8988T (cell line): ENCODE data around the gene GALNT7.

ENCODE experiments used
- DNase-seq: peaks from one replicate; pipeline ENCODE4 v3.0.0; 2011

Gene GALNT7

DNA sequence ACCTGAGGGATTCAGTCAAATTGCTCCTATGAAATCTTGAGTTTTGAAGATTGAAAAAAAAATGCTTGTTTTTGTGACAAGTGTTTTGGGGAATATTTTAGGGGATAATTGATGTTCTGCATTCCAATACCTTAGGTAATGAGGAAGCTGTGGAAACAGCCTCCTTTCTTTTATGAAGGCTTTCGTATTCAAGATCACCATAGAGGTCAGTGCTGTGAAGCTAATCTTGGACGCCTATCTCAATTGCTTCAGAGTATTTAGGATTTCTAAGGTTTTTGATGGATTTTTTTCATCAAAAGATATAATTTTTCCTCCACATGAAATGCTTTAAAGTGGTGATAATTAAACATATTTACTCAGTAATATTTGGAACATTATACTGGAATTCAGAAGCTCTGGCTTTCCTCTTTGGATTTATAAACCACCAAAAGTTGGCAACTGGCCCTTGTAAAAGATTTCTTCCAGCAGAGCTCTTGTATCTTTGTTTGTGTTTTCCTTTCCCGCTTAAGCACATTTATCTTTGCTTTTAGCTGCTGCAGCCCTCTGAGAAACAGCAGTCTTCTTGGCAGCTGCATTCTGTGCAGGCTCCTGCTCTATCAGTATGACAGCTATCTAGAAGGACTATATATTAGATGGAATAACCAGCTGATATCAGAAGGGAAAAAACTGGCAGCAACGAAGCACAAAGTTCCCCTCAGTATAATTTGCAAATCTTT, 101.9 kb downstream of the GALNT7 start:
- no peak for DNase-seq

DNA sequence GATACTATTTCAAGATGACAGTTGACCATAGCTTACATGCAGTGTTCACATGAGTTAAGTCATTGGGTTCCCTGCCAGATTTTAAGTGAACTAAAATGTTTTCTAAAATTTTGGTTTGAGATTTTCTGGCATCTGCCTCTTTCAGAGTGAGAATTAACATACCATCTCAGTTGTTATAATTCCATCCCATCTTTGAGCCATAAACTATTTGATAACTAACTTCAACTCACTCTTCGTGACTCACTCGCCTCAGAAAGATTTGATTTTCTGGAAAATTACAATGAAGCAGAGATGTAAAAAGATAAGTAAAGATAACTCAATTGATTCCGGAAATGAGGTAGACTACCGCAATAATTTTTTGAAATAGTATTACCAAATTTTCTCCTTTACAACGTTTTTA, 103.7 kb downstream of the GALNT7 start:
- DNase-seq: no peak

DNA sequence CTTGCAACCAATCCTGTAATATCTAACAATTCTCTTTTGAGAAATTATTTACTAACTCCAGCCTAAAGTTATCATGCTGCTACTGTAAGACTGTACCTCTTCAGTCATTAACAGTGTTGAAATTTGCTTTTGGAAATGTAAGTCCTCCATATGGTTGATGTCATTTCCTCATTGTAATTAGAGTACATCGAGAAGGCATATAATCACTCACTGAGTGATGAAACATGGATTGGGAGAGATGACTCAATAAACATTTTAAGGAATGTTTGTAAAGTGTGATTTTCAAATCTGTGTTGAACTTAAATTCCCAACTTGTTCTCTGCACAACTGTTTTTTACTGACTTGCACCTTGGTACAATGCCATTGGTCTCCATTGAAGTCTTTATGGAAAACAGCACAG, 104.4 kb downstream of the GALNT7 start:
- DNase-seq: no peak

GRCh38 chr4:173273941-173274340, 105.3 kb downstream of the GALNT7 start:
- no peak for DNase-seq

- no peak for DNase-seq
These were observed 106.1 kb downstream of the GALNT7 start for GRCh38 chr4:173274744-173275143.

DNA sequence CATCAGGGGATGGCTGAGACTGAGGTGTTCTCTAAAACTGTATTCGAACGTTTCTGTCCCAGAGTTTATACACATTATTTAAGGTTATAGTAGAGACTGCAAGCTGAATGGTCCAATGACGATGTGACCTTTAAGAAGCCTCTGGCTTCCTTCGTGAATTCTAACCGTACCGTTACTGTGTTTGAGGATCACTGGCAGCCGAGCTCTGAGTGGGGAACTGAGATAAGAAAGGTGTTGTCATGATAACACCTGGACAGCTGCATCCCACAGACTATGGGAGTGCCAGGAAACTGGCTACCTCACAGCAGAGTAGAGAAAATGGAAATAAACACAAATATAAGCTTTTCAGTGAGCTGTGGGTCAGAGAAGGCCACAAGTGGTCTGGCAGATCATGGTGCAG, 106.5 kb downstream of the GALNT7 start:
- no peak for DNase-seq

DNA sequence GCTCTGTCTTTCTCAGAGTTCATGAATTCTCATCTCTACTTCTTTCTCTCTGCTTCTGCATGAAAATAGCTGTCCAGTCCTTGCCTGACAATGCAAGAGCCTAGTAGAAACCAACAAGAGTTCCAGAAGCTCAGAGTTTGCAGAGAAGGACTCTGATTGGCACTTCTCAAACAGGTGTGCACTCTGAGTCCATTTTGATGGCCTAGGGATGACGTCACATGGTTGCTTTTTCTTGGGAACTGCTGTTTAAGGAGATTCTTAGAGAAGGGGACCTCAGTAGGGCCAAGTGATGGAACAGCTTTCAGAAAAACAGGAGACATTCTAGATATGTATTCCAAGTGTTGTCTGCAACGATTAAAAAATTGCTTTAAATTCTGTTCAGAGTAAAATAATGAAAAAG, 108.7 kb downstream of the GALNT7 start:
- DNase-seq: no peak

- no peak for DNase-seq
These were observed 112.4 kb downstream of the GALNT7 start for GRCh38 chr4:173280998-173281397.

GRCh38 chr4:173281406-173282255, 113.0 kb downstream of the GALNT7 start:
- DNase-seq: no peak

GRCh38 chr4:173282256-173282562, 113.6 kb downstream of the GALNT7 start:
- no peak for DNase-seq

- DNase-seq: no peak
These were observed 114.0 kb downstream of the GALNT7 start for GRCh38 chr4:173282626-173283025.

DNA sequence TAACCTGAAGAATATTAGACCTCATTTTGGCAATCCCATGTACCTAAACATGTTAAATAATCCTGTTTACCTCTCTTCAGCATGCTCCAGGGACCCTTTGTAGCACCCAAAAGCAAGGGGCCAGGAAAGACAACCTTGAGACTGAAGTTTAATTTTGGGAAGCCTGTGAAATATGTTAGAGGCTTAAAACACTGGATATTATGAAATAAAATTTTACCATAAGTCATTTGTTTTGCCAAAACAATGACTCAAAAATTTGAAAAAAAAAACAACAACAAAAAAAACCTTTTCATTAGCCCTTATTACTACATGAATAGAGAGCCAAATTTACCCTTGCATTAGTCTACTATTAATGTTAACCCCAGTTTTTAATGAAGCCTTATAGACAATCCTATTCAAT, 115.9 kb downstream of the GALNT7 start:
- no peak for DNase-seq

GRCh38 chr4:173287486-173287885, 118.9 kb downstream of the GALNT7 start:
- no peak for DNase-seq

DNA sequence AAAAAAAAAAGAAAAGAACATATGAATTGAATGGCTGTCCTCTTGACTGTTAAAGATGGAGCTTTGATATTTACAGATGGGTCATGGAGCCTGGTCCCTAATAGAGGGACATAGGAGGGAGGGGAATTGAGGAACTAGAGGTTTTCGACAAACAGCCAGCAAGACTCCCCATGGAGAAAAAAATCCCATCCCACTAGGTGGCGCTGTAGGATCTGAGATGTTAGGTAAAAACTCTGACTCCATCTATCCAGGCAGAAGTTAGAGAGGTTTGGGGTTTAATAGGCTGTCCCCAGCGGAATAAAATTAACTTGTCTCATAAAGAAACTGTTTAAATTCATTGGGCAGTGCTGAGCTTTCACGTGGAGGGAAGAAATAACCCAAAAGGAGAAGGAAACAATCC, 119.7 kb downstream of the GALNT7 start:
- no peak for DNase-seq

DNA sequence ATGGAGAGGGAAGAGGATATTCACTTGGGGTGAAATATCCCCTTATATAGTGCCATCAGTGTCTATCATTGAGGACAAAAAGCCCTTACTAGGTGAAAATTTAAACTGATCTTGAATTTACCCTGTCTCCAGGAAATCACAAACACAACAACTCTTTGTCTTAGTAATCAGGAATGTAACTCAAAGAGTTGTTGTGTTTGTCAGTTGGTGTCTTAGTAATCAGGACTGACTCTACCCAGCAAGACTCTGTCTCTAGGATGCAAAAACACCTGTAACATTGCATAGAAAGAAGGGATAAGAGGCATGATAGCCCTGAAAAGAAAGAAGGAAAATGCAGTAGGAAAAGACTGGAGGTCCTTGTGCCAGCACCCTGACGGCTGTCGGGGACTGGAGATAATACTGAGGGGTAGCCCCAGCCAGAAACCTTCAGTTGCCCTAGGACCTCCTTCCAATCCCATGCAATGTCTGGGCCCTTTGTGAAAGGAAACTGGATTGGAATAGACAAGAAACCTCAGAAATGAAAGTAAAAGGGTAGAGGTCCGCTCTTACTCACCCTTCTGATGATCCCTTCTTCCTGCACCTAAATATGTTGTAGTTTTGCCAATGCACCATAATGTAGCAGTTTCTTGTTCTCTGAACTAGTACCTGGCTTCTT, 120.2 kb downstream of the GALNT7 start:
- DNase-seq: no peak

GRCh38 chr4:173289353-173289727, 120.7 kb downstream of the GALNT7 start:
- no peak for DNase-seq

GRCh38 chr4:173291899-173292298, 123.3 kb downstream of the GALNT7 start:
- DNase-seq: no peak

- no peak for DNase-seq
These were observed 125.1 kb downstream of the GALNT7 start for GRCh38 chr4:173293663-173294062.

DNA sequence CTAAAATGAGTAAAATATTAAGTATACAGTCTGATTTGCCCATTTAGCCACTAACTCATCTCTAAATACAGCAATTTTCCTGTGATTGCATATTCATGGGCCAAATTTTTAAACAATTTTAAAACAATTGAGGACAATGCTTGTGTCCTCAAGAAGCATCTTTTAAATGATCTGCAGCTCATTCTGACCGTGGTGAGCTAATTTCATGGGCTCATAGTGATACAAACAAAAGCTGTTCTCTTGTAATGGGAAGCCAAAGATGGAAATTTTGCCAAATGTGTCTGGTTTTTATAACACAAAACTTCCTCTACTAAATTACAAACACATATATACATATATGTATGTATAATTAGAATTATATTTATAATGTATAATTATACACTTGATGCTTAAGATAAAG, 125.8 kb downstream of the GALNT7 start:
- no peak for DNase-seq

DNA sequence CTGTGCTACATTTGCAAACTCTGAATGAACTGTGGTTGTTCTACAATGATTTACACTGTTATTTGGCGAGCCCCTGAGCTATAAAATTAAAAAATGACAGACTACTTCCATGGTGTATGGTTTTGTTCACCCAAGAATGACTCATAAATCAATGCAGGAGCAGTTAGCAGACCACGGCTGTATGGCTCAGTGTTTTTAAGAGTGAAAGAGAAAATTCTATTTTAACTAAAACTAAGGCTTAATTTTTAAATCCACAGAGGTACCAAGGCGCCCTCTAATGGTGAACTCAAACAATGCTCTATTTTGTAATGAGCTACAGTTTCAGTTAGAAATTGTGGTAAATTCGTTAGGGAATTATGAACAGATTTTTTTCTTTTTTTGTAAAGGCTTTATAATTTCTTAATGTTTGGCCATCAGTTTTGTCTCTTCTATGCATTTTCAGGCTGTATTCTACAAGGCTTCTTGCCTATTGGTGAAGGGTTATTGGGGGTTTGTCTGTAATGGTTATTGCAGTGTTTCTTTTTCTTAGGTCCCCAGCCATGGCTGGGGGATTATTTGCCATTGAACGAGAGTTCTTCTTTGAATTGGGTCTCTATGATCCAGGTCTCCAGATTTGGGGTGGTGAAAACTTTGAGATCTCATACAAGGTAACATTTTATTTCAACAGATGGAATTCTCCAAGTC, 133.0 kb downstream of the GALNT7 start:
- no peak for DNase-seq

- no peak for DNase-seq
These were observed 139.2 kb downstream of the GALNT7 start for GRCh38 chr4:173307778-173308177.

- DNase-seq: no peak
These were observed 142.8 kb downstream of the GALNT7 start for GRCh38 chr4:173311368-173311767.

DNA sequence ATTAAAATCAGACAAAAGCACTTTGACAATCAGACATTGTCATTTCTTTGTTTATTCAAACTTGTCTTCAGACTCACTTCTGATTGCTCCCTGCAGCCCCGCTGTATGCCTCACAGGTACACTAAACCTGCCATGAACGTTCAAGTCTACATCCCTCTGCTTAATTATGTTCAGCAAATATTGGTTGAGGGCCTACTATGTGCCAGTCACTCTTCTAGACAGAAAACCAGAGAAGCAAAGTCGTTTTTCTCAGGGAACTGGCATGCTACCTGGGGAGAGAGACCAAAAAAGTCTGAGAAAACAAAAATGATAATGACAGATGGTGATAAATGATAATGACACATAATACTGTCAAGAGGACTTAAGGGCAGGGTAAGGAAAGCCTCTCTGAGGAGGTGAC, 146.1 kb downstream of the GALNT7 start:
- DNase-seq: no peak

- no peak for DNase-seq
These were observed 147.4 kb downstream of the GALNT7 start for GRCh38 chr4:173316060-173316459.
